Measurements from ENCODE around the gene ABCC12.
"Not testable (repeated sequence)": the region's sequence is repeated elsewhere in the genome, so short reads cannot be mapped to it uniquely, and the experiment has no call there.

Gene ABCC12

GRCh38 chr16:48181746-48182520, 26.1 kb upstream of the ABCC12 start:
- H3K23ac ChIP-seq (ENCODE audit: low read depth, low read length, poor library complexity); H3K4me1 ChIP-seq (ENCODE audit: control insufficient read depth in 2 of 2, insufficient read depth in 1 of 2, low read depth in 1 of 2, low read length in 2 of 2); H2BK120ac ChIP-seq (ENCODE audit: low read depth, low read length); H2BK5ac ChIP-seq (ENCODE audit: low read length); H2BK12ac ChIP-seq (ENCODE audit: low read length); H3K4me2 ChIP-seq (ENCODE audit: insufficient read depth, low read length, poor library complexity, severe bottlenecking); H3K18ac ChIP-seq (ENCODE audit: low read length); H3K4ac ChIP-seq (ENCODE audit: low read length); H3K36me3 ChIP-seq (replicated peaks in 1 of 2; ENCODE audit: control insufficient read depth in 2 of 2, insufficient read depth in 2 of 2, low read length in 2 of 2); H2BK15ac ChIP-seq (ENCODE audit: low read length); H4K91ac ChIP-seq (ENCODE audit: low read depth, low read length, poor library complexity); H3K79me1 ChIP-seq (ENCODE audit: low read depth, low read length); H4K8ac ChIP-seq (ENCODE audit: low read depth, low read length); H3K14ac ChIP-seq (ENCODE audit: low read length); H3K27ac ChIP-seq (replicated peaks; ENCODE audit: low read length); H3K9ac ChIP-seq (ENCODE audit: low read depth, low read length, poor library complexity); H2AK5ac ChIP-seq (ENCODE audit: low read depth, low read length); H2AFZ ChIP-seq (ENCODE audit: low read length); DNase-seq (ENCODE audit: low spot score); H3K27me3 ChIP-seq (ENCODE audit: control insufficient read depth in 3 of 3, insufficient read depth in 3 of 3, low read depth in 1 of 3, low read length in 3 of 3); H3K9me3 ChIP-seq (replicated peaks in 1 of 2; ENCODE audit: control insufficient read depth in 2 of 2, insufficient read depth in 1 of 2, low read depth in 1 of 2, low read length in 2 of 2): not testable (repeated sequence)
- peak overlapping the region in 1 of 2 donors; percentile 65 for H3K4me3 ChIP-seq (ENCODE audit: low read length in 2 of 2)
- WGBS, 2 donors (ENCODE audit: extremely low coverage in 2 of 2, insufficient read length in 2 of 2, insufficient replicate concordance in 1 of 2): no CpG with 5 or more reads among the region's 14 CpGs

- Histone ChIP-seq H3K36me3 (replicated peaks in 1 of 2; ENCODE audit: control insufficient read depth in 2 of 2, insufficient read depth in 2 of 2, low read length in 2 of 2) (no peaks in the 10 kb centered on the region), H3K4me2 (ENCODE audit: insufficient read depth, low read length, poor library complexity, severe bottlenecking) (no peak overlapping the region), H3K27ac (replicated peaks; ENCODE audit: low read length) (no peak overlapping the region), H3K4me3 (ENCODE audit: low read length in 2 of 2) (no peak overlapping the region), H3K9ac (ENCODE audit: low read depth, low read length, poor library complexity) (no peak overlapping the region), H3K18ac (ENCODE audit: low read length) (no peak overlapping the region), H3K79me1 (ENCODE audit: low read depth, low read length) (no peaks in the 10 kb centered on the region), H4K91ac (ENCODE audit: low read depth, low read length, poor library complexity) (no peak overlapping the region), H2BK120ac (ENCODE audit: low read depth, low read length) (no peak overlapping the region), H3K27me3 (ENCODE audit: control insufficient read depth in 3 of 3, insufficient read depth in 3 of 3, low read depth in 1 of 3, low read length in 3 of 3) (peaks cover 0 to 5% (median 0%) of the 10 kb centered on the region in 3 experiments), H3K9me3 (replicated peaks in 1 of 2; ENCODE audit: control insufficient read depth in 2 of 2, insufficient read depth in 1 of 2, low read depth in 1 of 2, low read length in 2 of 2) (no peaks in the 10 kb centered on the region), H2BK12ac (ENCODE audit: low read length) (no peak overlapping the region), H2AFZ (ENCODE audit: low read length) (no peak overlapping the region), H2BK15ac (ENCODE audit: low read length) (no peak overlapping the region), H3K23ac (ENCODE audit: low read depth, low read length, poor library complexity) (no peak overlapping the region), H2BK5ac (ENCODE audit: low read length) (no peak overlapping the region), H2AK5ac (ENCODE audit: low read depth, low read length) (no peak overlapping the region), H3K14ac (ENCODE audit: low read length) (no peak overlapping the region), H3K4ac (ENCODE audit: low read length) (no peak overlapping the region), H4K8ac (ENCODE audit: low read depth, low read length) (no peak overlapping the region), H3K4me1 (ENCODE audit: control insufficient read depth in 2 of 2, insufficient read depth in 1 of 2, low read depth in 1 of 2, low read length in 2 of 2) (no peaks in the 10 kb centered on the region)
- WGBS, 2 donors (ENCODE audit: extremely low coverage in 2 of 2, insufficient read length in 2 of 2, insufficient replicate concordance in 1 of 2): no CpG with 5 or more reads among the region's 9 CpGs
- DNase-seq (ENCODE audit: low spot score): no peak
Observed at GRCh38 chr16:48180868-48181480, 25.2 kb upstream of the ABCC12 start.

- Histone ChIP-seq H3K27me3 (ENCODE audit: control insufficient read depth in 3 of 3, insufficient read depth in 3 of 3, low read depth in 1 of 3, low read length in 3 of 3) (peaks cover 0 to 5% (median 0%) of the 10 kb centered on the region in 3 experiments), H3K23ac (ENCODE audit: low read depth, low read length, poor library complexity) (no peak overlapping the region)
- WGBS, 2 donors (ENCODE audit: extremely low coverage in 2 of 2, insufficient read length in 2 of 2, insufficient replicate concordance in 1 of 2): no CpG with 5 or more reads among the region's 20 CpGs
Observed at GRCh38 chr16:48176635-48177408, 21.0 kb upstream of the ABCC12 start.

GRCh38 chr16:48173889-48174288, 18.1 kb upstream of the ABCC12 start:
- Histone ChIP-seq H3K27me3 (ENCODE audit: control insufficient read depth in 3 of 3, insufficient read depth in 3 of 3, low read depth in 1 of 3, low read length in 3 of 3) (peaks cover 0 to 5% (median 0%) of the 10 kb centered on the region in 3 experiments), H3K14ac (ENCODE audit: low read length) (no peak overlapping the region), H3K36me3 (replicated peaks in 1 of 2; ENCODE audit: control insufficient read depth in 2 of 2, insufficient read depth in 2 of 2, low read length in 2 of 2) (no peaks in the 10 kb centered on the region), H3K27ac (replicated peaks; ENCODE audit: low read length) (no peak overlapping the region), H2AFZ (ENCODE audit: low read length) (no peak overlapping the region), H4K91ac (ENCODE audit: low read depth, low read length, poor library complexity) (no peak overlapping the region), H2BK5ac (ENCODE audit: low read length) (no peak overlapping the region), H3K79me1 (ENCODE audit: low read depth, low read length) (no peaks in the 10 kb centered on the region), H3K23ac (ENCODE audit: low read depth, low read length, poor library complexity) (no peak overlapping the region), H3K4me1 (ENCODE audit: control insufficient read depth in 2 of 2, insufficient read depth in 1 of 2, low read depth in 1 of 2, low read length in 2 of 2) (no peaks in the 10 kb centered on the region), H3K4me2 (ENCODE audit: insufficient read depth, low read length, poor library complexity, severe bottlenecking) (no peak overlapping the region), H2BK12ac (ENCODE audit: low read length) (no peak overlapping the region), H3K9ac (ENCODE audit: low read depth, low read length, poor library complexity) (no peak overlapping the region), H3K4me3 (ENCODE audit: low read length in 2 of 2) (no peak overlapping the region), H2AK5ac (ENCODE audit: low read depth, low read length) (no peak overlapping the region), H3K9me3 (replicated peaks in 1 of 2; ENCODE audit: control insufficient read depth in 2 of 2, insufficient read depth in 1 of 2, low read depth in 1 of 2, low read length in 2 of 2) (no peaks in the 10 kb centered on the region), H4K8ac (ENCODE audit: low read depth, low read length) (no peak overlapping the region), H2BK120ac (ENCODE audit: low read depth, low read length) (no peak overlapping the region), H3K18ac (ENCODE audit: low read length) (no peak overlapping the region), H2BK15ac (ENCODE audit: low read length) (no peak overlapping the region), H3K4ac (ENCODE audit: low read length) (no peak overlapping the region)
- DNase-seq (ENCODE audit: low spot score): no peak
- no CpG with 5 or more reads among the region's 1 CpG for WGBS, 2 donors (ENCODE audit: extremely low coverage in 2 of 2, insufficient read length in 2 of 2, insufficient replicate concordance in 1 of 2)

More at GRCh38 chr16:48176635-48177408, 21.0 kb upstream of the ABCC12 start:
- Histone ChIP-seq H2AK5ac (ENCODE audit: low read depth, low read length) (peak overlapping the region; percentile 10), H3K9me3 (replicated peaks in 1 of 2; ENCODE audit: control insufficient read depth in 2 of 2, insufficient read depth in 1 of 2, low read depth in 1 of 2, low read length in 2 of 2) (no peaks in the 10 kb centered on the region), H4K8ac (ENCODE audit: low read depth, low read length) (no peak overlapping the region), H3K4ac (ENCODE audit: low read length) (no peak overlapping the region), H3K18ac (ENCODE audit: low read length) (peak overlapping the region; percentile 52), H3K4me2 (ENCODE audit: insufficient read depth, low read length, poor library complexity, severe bottlenecking) (no peak overlapping the region), H3K4me1 (ENCODE audit: control insufficient read depth in 2 of 2, insufficient read depth in 1 of 2, low read depth in 1 of 2, low read length in 2 of 2) (no peaks in the 10 kb centered on the region), H2BK5ac (ENCODE audit: low read length) (no peak overlapping the region), H2AFZ (ENCODE audit: low read length) (no peak overlapping the region), H2BK120ac (ENCODE audit: low read depth, low read length) (no peak overlapping the region), H2BK15ac (ENCODE audit: low read length) (no peak overlapping the region), H3K9ac (ENCODE audit: low read depth, low read length, poor library complexity) (no peak overlapping the region), H4K91ac (ENCODE audit: low read depth, low read length, poor library complexity) (no peak overlapping the region), H3K27ac (replicated peaks; ENCODE audit: low read length) (no peak overlapping the region), H3K79me1 (ENCODE audit: low read depth, low read length) (no peaks in the 10 kb centered on the region), H3K36me3 (replicated peaks in 1 of 2; ENCODE audit: control insufficient read depth in 2 of 2, insufficient read depth in 2 of 2, low read length in 2 of 2) (no peaks in the 10 kb centered on the region), H2BK12ac (ENCODE audit: low read length) (no peak overlapping the region), H3K14ac (ENCODE audit: low read length) (peak overlapping the region; percentile 63), H3K4me3 (ENCODE audit: low read length in 2 of 2) (no peak overlapping the region)
- DNase-seq (ENCODE audit: low spot score): no peak
